Measurements from ENCODE around the gene TSPAN5.

The TSPAN5 gene

GRCh38 chr4:98514741-98515469, 143.5 kb downstream of the TSPAN5 start:
- peak; percentile 35 to 60 for DNase-seq

GRCh38 chr4:98512918-98513317, 145.5 kb downstream of the TSPAN5 start:
- no peak for DNase-seq

GRCh38 chr4:98510757-98511517, 147.5 kb downstream of the TSPAN5 start:
- peak; percentile 14 to 33 for DNase-seq

- DNase-seq = no peak
Measured at GRCh38 chr4:98510340-98510739, 148.1 kb downstream of the TSPAN5 start.

- no peak for DNase-seq
Measured at GRCh38 chr4:98509721-98510120, 148.7 kb downstream of the TSPAN5 start.

- no peak for DNase-seq
Measured at GRCh38 chr4:98508829-98509598, 149.4 kb downstream of the TSPAN5 start.

GRCh38 chr4:98508248-98508647, 150.2 kb downstream of the TSPAN5 start:
- DNase-seq = no peak

GRCh38 chr4:98507299-98507698, 151.1 kb downstream of the TSPAN5 start:
- DNase-seq = no peak

GRCh38 chr4:98506462-98507132, 151.8 kb downstream of the TSPAN5 start:
- DNase-seq = no peak

GRCh38 chr4:98505992-98506391, 152.4 kb downstream of the TSPAN5 start:
- no peak for DNase-seq

- no peak for DNase-seq
Measured at GRCh38 chr4:98504091-98504490, 154.3 kb downstream of the TSPAN5 start.

GRCh38 chr4:98503676-98504075, 154.7 kb downstream of the TSPAN5 start:
- no peak for DNase-seq

- no peak for DNase-seq
Measured at GRCh38 chr4:98502624-98503023, 155.8 kb downstream of the TSPAN5 start.

- no peak for DNase-seq
Measured at GRCh38 chr4:98502031-98502430, 156.4 kb downstream of the TSPAN5 start.

- peak; percentile 15 to 39 for DNase-seq
Measured at GRCh38 chr4:98501383-98501782, 157.0 kb downstream of the TSPAN5 start.

- DNase-seq = no peak
Measured at GRCh38 chr4:98498774-98499173, 159.6 kb downstream of the TSPAN5 start.

GRCh38 chr4:98496152-98496845, 162.1 kb downstream of the TSPAN5 start:
- DNase-seq = no peak

GRCh38 chr4:98493296-98493695, 165.1 kb downstream of the TSPAN5 start:
- no peak for DNase-seq

GRCh38 chr4:98491899-98492559, 166.4 kb downstream of the TSPAN5 start:
- DNase-seq = no peak

- no peak for DNase-seq
Measured at GRCh38 chr4:98490251-98490650, 168.2 kb downstream of the TSPAN5 start.

GRCh38 chr4:98485816-98486345, 172.5 kb downstream of the TSPAN5 start:
- no peak for DNase-seq
